Fibroblast of villous mesenchyme (primary cell): ENCODE data around the gene GPC6. TPM values are rescaled to one million over a fixed set of nuclear protein-coding genes. Genes with fewer than 3 reads are reported as not detected.
A peak's percentile ranks its signal among the peaks of the same experiment; 100 is the strongest.

Experiments
- DNase-seq: peaks from one replicate; pipeline ENCODE4 v3.0.0-alpha.2; 2010; ENCODE audit warnings: low read depth
- H3K4me3 ChIP-seq: 2 replicates; pipeline ENCODE4 v1.5.1; 2011; ENCODE audit warnings: low read depth, mild to moderate bottlenecking, low read length
- total RNA-seq: library from RNA; depleted of rRNA; stranded (reverse); fragments of >200 nt; gene quantifications from 2 replicates; pipeline ENCODE4 v1.2.3, GENCODE V29; 2012
- TF ChIP-seq, protein P1 (sequence below): IDR thresholded peaks from 2 replicates; pipeline ENCODE4 v1.5.1; 2012; ENCODE audit warnings: low read depth, mild to moderate bottlenecking, low read length; ENCODE audit not compliant: insufficient read depth

The GPC6 gene
- total RNA-seq, 1 donor, result 6.0 TPM

DNA sequence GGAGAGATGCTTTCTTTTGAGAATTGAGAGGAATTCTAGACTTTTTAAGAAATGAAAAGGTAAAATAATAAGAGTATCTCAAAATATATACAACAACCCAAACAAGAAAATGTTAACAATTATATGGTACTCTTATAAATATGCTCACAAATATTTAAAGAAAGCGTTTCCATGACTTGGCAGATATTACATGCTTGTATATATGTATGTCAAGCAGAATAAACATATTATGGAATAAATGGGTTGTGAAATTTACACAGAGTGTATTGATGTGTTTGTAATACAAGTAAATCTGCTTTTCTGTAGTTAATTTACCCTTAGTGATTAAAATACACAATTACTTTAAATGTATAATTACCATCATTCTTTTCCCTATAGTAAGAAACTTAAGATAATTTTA is 65.8 kb downstream of the GPC6 start:
- no peak for DNase-seq
- no peak overlapping the region for H3K4me3 ChIP-seq
- TF ChIP-seq, protein P1, sequence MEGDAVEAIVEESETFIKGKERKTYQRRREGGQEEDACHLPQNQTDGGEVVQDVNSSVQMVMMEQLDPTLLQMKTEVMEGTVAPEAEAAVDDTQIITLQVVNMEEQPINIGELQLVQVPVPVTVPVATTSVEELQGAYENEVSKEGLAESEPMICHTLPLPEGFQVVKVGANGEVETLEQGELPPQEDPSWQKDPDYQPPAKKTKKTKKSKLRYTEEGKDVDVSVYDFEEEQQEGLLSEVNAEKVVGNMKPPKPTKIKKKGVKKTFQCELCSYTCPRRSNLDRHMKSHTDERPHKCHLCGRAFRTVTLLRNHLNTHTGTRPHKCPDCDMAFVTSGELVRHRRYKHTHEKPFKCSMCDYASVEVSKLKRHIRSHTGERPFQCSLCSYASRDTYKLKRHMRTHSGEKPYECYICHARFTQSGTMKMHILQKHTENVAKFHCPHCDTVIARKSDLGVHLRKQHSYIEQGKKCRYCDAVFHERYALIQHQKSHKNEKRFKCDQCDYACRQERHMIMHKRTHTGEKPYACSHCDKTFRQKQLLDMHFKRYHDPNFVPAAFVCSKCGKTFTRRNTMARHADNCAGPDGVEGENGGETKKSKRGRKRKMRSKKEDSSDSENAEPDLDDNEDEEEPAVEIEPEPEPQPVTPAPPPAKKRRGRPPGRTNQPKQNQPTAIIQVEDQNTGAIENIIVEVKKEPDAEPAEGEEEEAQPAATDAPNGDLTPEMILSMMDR, result no peak

DNA sequence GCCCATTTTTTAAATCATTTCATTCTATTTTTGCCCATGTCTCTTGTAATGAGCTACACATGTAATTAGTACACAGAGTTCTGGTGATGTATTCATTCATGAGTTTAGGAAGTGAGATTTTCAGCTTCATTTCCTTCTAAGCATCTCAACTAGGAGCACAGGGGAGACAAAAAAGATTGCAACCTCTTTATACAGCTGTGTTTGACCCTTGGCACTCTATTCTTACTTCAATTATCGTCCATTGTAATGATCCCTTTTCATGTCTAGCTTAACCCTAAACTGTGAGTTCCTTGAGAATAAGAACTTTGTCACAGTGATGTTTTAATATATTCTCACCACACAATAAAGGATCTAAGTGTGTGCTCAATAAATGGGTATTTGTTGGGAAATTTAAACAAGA is 67.1 kb downstream of the GPC6 start:
- no peak for DNase-seq
- TF ChIP-seq, protein P1, result no peak
- H3K4me3 ChIP-seq, result no peak overlapping the region

DNA sequence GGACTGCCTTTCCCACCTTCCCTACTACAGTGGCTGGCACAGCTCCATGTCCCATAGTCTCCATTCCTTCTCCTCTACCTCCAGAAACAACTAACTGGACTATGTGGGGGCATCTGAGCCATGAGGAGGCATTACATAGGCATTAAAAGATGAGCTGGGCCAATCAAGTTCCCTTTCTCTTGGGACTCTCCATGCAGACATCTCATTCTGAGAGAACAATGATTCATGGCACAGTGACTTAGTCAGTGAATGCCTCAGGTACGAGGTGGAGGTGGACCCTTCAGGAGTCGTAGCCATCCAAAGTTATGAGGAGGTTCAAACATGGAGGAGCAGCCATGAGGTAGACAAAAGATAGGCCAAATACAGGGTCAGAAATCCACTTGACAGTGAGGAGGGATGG is 70.0 kb downstream of the GPC6 start:
- no peak overlapping the region for H3K4me3 ChIP-seq
- TF ChIP-seq, protein P1, result no peak
- DNase-seq, result no peak

DNA sequence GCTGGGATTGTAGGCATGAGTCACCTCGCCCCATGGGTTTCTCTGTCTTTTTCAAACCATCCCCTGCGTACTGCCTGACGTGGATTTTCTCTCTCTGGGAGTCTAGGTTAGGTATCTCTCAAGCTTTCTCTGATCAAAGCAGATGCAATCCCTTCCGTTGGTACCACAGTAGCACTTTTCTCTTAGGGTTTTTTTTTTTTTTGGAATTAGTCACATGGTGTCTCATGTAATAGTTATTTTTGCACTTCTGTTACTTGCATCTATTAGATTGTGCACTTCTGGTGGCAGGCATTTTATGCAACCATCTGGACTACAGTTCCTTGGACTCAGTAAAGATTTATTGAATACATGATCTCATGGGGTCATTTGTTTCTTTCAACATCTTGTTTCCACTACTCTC is 72.1 kb downstream of the GPC6 start:
- no peak overlapping the region for H3K4me3 ChIP-seq
- DNase-seq, result peak; percentile 46
- TF ChIP-seq, protein P1, result no peak

DNA sequence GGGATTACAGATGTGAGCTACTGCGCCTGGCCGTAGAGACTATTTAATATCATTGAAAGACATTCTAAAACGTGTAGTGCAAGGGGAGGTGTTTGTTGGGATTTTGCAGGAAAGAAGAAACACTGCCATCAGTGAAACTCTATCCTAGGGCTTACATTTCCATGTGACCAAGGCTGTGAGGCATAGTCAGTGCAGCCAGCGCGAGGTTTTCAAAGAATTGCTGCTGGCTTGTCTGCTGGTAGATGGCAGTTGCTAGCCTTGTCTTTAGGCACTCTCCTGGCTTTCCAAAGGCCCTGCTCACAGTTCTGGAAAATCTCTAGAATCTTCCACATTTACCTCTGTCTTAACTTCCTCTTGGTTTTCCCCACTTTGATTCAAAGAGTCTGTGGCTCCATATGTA is 77.5 kb downstream of the GPC6 start:
- no peak overlapping the region for H3K4me3 ChIP-seq
- TF ChIP-seq, protein P1, result no peak
- DNase-seq, result no peak

DNA sequence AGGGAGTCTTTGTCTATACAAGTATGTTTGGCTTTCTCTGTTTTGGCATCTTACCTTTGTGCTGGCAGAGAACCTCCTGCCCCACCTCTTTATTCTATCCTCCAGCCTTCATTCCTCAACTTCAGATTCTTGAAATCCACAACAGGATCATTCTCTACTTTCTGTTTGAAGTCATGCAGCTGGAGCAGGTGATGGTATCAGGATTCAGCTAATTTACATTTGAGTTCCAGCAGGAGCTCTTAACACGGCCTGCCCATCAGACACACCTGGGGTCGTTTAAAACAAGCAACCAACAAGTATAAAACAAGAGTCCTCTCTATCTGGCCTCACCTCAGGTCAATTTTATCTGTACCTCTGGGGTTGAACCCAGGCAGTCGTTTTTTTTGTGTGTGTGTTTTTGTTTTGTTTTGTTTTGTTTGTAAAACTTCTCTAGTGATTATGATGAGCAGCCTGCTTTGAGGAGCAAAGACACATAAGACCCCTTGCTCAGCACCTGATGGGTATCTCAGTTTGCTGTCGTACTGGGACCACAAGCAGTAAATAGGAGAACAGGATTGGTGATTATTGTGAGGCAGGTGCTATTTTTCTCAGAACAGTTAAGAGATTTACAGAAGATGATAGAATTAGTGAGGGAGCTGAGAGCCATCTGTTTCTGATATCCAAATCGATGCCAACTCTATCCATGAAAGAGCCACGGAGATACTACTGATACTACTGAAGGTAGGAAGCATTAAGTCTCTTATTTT is 78.4 kb downstream of the GPC6 start:
- TF ChIP-seq, protein P1, result no peak
- H3K4me3 ChIP-seq, result no peak overlapping the region
- DNase-seq, result no peak

DNA sequence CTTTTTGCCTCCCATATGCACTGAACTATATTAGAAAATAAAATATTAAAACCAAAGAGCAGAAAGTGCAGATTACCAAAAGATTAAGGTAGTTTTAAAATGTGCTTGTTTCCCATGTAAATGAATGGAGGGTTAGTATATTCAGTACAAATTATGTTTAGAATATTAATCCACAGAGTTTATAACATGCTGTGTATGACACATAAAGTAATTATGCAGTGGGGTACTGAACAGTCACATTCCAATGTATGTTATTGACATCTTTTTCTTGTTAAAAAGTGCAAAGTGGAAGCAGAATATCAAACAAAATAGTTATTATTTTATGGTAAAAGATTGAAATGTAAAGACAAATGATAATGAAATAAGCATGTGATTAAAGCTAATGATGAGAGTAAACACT is 79.3 kb downstream of the GPC6 start:
- DNase-seq, result no peak
- no peak overlapping the region for H3K4me3 ChIP-seq
- TF ChIP-seq, protein P1, result no peak
